Measurements from ENCODE around the gene TRANK1. TPM values are rescaled to one million over a fixed set of nuclear protein-coding genes. Genes with fewer than 3 reads are reported as not detected.

The TRANK1 gene
- total and polyA plus RNA-seq, 12 donors = 5.0 to 28.0 (median 14.0) TPM

DNA sequence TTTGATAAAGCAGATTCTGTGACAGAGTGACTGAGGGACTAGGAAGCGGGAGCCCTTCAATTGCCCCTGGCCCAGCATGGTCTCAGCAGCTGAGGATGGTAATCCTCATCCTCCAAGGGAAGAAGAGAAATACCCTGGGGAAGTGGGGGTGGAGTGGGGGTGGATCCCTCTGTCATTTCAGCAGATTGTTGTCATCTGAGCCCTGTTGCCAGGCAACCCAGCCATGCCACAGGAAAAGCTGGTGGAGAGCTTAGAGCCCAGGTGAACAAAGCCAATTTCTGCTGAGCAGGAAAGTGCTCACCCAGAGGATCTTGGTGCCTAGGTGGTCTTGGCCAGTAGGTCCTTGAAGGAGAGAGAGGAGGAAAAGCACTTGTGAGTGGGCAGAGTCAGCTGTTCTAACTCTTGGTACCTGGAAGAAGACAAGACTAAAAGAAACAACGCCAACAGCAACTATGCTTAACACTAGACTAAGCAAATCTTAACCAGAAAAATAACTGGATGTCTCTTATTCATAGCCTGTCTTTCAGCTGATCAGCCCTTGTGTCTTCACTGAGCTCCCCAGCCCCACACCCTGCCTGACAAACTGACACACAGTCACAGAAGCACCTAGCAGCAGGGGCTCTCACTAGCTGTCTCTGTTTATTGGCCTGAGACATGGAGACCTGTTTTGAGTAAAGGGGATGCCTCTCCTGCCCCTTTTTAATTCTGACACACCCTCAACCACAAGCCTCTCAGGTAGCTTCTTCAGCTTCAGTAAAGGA lies 140.4 kb downstream of the TRANK1 start:
- intact Hi-C loops (cut with DNase I) = no loop called here
- Histone ChIP-seq H3K27ac (no peak overlapping the region), H3K9me3 (replicated peaks in 1 of 3) (peaks cover 0 to 4% (median 0%) of the 10 kb centered on the region in 3 donors), H3K4me1 (replicated peaks in 1 of 2) (no peaks in the 10 kb centered on the region), H3K36me3 (replicated peaks in 1 of 2) (no peaks in the 10 kb centered on the region), H3K27me3 (no peaks in the 10 kb centered on the region), H3K4me3 (no peak overlapping the region)
- WGBS, 4 donors = 90 to 98% (median 91%) methylated on average over 2 of the region's 2 CpGs
- no peak for DNase-seq
- TF ChIP-seq POLR2A (IDR thresholded peaks at IDR 0.05) = no peak
- no peak for TF ChIP-seq CTCF (IDR thresholded peaks at IDR 0.05)

GRCh38 chr3:36803091-36803791 lies 141.6 kb downstream of the TRANK1 start:
- H3K4me3 ChIP-seq = no peak overlapping the region
- no peak overlapping the region for H3K27ac ChIP-seq
- no peak for DNase-seq
- no peaks in the 10 kb centered on the region for H3K27me3 ChIP-seq
- peaks cover 0 to 4% (median 0%) of the 10 kb centered on the region in 3 donors for H3K9me3 ChIP-seq (replicated peaks in 1 of 3)
- WGBS, 4 donors = 89 to 96% (median 91%) methylated on average over 5 of the region's 5 CpGs
- H3K4me1 ChIP-seq (replicated peaks in 1 of 2) = no peaks in the 10 kb centered on the region
- TF ChIP-seq POLR2A (IDR thresholded peaks at IDR 0.05) = no peak
- no peak for TF ChIP-seq CTCF (IDR thresholded peaks at IDR 0.05)
- intact Hi-C loops (cut with DNase I) = no loop called here
- H3K36me3 ChIP-seq (replicated peaks in 1 of 2) = no peaks in the 10 kb centered on the region

DNA sequence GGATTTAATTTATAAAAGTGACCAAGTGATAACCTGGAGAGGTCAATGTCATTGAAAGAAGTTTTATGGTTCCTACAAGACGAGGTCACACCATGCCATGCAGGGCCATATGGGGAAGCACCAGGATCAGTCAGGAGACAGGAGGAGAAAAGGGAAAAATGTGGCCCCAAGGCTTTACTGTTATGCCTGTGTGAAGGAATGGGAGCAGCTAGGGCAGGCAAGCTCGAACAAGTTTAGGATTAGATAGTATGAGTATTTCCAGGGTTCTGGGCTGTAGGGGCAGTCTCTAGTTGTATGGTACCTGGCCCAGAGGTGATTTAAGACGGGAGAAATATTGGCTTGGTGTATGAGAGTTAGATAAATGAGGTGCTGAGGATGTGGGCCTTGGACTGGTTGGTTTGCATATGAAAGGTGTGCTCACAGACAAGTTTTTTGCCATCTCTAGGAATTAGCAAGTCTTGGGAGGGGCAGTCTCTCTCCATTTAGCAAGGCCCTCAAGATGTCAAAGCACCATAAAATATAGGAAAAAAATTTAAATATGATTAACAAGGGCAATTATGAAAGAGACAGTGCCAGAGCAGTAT lies 144.2 kb downstream of the TRANK1 start:
- intact Hi-C loops (cut with DNase I) = no loop called here
- H3K27me3 ChIP-seq = no peaks in the 10 kb centered on the region
- H3K4me1 ChIP-seq (replicated peaks in 1 of 2) = no peaks in the 10 kb centered on the region
- no peak overlapping the region for H3K4me3 ChIP-seq
- DNase-seq = no peak
- 56 to 58% (median 57%) methylated on average over 3 of the region's 3 CpGs for WGBS, 4 donors
- H3K27ac ChIP-seq = no peak overlapping the region
- TF ChIP-seq CTCF (IDR thresholded peaks at IDR 0.05) (no peak), POLR2A (IDR thresholded peaks at IDR 0.05) (no peak)
- H3K9me3 ChIP-seq (replicated peaks in 1 of 3) = no peaks in the 10 kb centered on the region
- no peaks in the 10 kb centered on the region for H3K36me3 ChIP-seq (replicated peaks in 1 of 2)

DNA sequence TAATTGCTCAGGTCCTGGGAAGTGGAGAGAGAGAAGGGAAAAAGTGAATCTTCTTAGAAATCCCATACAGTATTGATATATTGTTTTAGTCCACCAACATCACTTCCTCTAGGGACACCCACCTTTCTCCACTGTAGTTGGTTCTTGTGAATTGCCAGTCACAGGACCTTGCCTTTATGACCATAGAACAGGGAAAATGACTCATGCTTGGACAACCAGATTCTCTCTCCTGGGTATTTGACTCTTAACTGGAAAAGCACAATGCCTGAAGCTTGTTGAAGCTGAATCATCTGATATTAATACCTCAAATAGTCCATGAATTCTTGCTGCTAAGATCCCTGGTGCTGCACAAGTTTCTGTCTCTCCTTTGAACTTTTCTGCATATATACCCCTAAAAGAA lies 148.0 kb downstream of the TRANK1 start:
- no peaks in the 10 kb centered on the region for H3K4me1 ChIP-seq (replicated peaks in 1 of 2)
- TF ChIP-seq CTCF (IDR thresholded peaks at IDR 0.05) (no peak), POLR2A (IDR thresholded peaks at IDR 0.05) (no peak)
- H3K4me3 ChIP-seq = no peak overlapping the region
- H3K36me3 ChIP-seq (replicated peaks in 1 of 2) = no peaks in the 10 kb centered on the region
- no peak for DNase-seq
- H3K27me3 ChIP-seq = no peaks in the 10 kb centered on the region
- H3K9me3 ChIP-seq (replicated peaks in 1 of 3) = no peaks in the 10 kb centered on the region
- no peak overlapping the region for H3K27ac ChIP-seq
- intact Hi-C loops (cut with DNase I) = no loop called here

All from adrenal gland (tissue), 12 donors.